Omental fat pad (tissue), 4 donors: ENCODE measurements around the gene KLF4. TPM values are rescaled to one million over a fixed set of nuclear protein-coding genes. Genes with fewer than 3 reads are reported as not detected.
A peak's percentile ranks its signal among the peaks of the same experiment; 100 is the strongest.
"Not testable (repeated sequence)": the region's sequence is repeated elsewhere in the genome, so short reads cannot be mapped to it uniquely, and the experiment has no call there.

ENCODE experiments used
- ATAC-seq: fragments of 150-250 bp; one replicate; pipeline ENCODE4 v1.9.1; 2016; ENCODE audit warnings: mild to moderate bottlenecking, moderate library complexity; ENCODE audit not compliant: low FRiP score
- DNase-seq: peaks from one replicate; pipeline ENCODE4 v3.0.0-alpha.2; 2019; ENCODE audit warnings: low spot score
- total RNA-seq, 4 donors: library from RNA; depleted of rRNA; stranded (reverse); fragments of >200 nt; gene quantifications; one replicate each; pipeline ENCODE4 v1.1.0, GENCODE V29; 2016
- TF ChIP-seq, protein P1 (sequence below), 3 donors: fragments of 450-650 bp; IDR thresholded peaks; one replicate each; pipeline ENCODE4 v1.5.1; 2016 to 2017; ENCODE audit warnings: antibody characterized with exemption in 3 of 3, mild to moderate bottlenecking in 3 of 3, moderate library complexity in 2 of 3

The KLF4 gene
- total RNA-seq, 4 donors from 2014 or later = 175 to 352 (median 244) TPM

DNA sequence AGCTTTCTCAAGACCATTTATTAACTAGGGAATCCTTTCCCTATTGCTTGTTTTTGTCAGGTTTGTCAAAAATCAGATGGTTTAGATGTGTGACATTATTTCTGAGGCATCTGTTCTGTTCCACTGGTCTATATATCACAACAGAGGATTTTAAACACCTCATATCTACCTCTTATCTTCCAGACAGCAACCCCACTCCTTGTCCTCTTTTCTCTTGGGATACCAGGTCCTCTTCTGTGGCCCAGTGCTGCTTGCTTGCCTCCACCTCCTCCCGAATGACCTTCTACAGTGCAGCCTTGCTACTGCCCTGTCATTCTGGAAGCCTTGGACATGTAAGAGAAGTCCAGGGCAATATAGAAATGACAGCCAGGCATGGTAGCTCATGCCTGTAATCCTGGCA is 30.6 kb upstream of the KLF4 start:
- ATAC-seq (no peak), DNase-seq (no peak)
- TF ChIP-seq, protein P1, sequence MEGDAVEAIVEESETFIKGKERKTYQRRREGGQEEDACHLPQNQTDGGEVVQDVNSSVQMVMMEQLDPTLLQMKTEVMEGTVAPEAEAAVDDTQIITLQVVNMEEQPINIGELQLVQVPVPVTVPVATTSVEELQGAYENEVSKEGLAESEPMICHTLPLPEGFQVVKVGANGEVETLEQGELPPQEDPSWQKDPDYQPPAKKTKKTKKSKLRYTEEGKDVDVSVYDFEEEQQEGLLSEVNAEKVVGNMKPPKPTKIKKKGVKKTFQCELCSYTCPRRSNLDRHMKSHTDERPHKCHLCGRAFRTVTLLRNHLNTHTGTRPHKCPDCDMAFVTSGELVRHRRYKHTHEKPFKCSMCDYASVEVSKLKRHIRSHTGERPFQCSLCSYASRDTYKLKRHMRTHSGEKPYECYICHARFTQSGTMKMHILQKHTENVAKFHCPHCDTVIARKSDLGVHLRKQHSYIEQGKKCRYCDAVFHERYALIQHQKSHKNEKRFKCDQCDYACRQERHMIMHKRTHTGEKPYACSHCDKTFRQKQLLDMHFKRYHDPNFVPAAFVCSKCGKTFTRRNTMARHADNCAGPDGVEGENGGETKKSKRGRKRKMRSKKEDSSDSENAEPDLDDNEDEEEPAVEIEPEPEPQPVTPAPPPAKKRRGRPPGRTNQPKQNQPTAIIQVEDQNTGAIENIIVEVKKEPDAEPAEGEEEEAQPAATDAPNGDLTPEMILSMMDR (IDR thresholded peaks at IDR 0.05) = no peak

DNA sequence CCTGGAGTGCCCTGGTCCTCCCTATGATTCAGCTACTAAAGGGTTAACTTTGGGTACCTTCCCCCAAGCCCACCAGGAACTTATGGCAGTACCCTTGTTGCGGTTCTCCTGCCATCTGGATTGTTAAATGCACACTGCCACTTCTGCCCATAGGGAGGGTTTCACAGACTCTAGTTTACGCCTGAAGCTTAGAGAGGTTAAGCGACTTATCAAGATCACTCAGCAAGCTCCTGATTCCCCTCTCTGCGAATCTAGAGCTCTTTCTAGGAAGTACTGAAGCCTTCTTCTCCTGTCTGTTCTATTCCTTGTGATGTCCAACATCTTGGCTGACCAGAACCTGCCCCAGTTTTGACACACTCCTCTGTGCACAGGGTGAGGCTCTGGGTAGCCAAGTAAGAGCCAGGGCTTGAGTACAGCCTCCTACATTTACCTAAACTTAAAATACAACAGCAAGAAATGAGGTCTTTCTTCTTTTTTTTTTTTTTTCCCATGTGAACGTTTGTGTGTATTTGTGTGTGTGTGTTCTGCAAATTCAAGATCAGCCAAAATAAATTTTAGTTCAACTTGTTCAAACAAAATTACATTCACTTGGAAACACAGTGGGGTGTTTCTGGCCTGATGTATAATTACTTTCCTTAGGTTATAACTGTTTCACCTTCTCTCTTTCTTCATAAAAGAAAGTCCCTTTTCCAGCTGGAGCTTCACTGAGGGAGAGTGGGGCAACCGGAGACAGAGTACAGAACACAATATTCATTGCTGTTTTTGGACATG is 28.7 kb upstream of the KLF4 start:
- TF ChIP-seq, protein P1 (IDR thresholded peaks at IDR 0.05) = no peak
- DNase-seq = no peak

DNA sequence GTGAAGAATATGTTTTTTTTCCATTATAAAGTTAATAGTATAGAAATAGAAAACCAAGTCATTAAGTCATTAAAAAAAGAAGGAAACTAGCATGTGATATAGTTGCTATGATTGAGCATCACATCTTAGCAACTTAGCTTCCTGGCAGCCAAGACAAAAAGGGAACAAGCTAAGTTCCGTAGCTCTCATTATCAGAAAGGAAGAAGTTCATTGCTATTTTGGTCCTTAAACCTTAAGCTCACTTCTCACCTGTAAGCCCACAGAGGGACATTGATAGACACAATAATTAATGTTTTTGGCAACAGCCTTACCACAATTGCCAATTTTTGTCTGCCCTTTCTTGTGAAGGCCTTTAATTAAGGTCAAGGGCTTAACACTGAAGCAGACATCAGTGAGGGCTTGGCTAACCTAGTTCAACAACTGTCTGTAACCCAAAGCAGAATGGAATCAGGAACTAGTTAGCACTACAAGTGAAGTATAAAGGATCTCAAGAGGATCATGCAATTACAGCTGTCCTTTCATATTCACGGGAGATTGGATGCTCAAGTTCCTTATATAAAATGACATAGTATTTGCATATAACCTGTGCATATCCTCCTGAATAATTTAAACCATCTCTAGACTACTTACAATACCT is 24.0 kb upstream of the KLF4 start:
- DNase-seq (no peak), ATAC-seq (no peak)
- TF ChIP-seq, protein P1 (IDR thresholded peaks at IDR 0.05) = no peak

More for the DNA sequence above, 28.7 kb upstream of the KLF4 start:
- no peak for ATAC-seq

DNA sequence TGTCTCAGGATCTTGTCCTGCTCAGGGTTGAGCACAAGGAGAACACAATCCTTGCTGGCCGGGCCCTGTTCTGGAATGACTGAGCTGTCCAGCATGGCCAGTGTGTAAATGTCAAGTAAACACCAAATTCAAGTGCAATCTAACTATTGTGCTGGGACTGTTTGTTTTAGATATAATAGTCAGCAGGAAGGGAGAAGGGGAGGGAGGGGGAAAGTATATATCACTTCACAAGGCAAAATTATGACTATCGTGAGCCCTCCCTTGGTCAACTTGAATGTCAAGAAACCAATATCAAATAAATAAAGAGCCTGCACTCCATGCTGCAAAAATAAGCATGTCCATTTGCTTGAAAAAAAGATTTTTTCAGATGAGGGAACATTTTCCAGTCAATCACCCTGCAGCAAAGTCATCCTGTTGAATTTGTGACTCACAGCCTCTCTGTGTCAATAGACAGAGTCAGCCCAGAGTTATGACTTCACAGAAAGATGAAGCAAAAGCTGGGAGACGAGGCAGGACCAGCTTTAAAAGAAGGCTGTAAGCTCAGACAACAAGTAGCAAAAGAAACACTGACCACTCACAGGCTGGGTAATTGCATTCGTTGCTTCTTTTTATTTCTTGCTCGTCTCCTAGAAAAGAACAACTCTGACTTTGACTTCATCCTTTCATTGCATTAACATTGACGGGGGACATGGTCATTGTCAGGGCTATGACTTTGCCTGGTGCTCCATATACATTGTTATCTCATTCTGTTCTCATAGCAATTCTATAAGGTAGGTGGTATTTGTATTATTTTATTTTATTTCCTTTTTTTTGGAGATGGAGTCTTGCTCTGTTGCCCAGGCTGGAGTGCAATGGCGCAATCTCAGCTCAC is 15.3 kb upstream of the KLF4 start:
- DNase-seq (no peak), ATAC-seq (peak; percentile 51)
- TF ChIP-seq, protein P1 (IDR thresholded peaks at IDR 0.05) = no peak

DNA sequence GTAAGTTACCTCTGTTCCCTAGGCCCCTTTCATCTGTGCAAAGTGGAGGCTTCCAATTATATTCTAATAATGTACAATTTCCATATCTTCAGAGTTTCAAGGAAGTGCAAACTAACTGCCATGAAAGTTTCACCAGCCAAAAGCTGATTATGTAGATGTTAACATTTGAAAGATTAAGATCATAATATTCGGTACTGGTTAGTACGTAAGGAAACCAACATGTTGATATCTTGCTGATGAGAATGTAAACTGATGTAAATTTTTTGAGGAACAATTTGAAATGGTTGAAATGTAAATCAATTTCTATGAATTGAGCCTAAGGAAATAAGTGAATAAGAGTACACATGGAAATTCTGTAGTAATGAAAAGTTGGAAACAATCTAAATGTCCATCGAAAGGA is 12.9 kb upstream of the KLF4 start:
- no peak for DNase-seq
- TF ChIP-seq, protein P1 (IDR thresholded peaks at IDR 0.05) = no peak
- ATAC-seq = no peak

DNA sequence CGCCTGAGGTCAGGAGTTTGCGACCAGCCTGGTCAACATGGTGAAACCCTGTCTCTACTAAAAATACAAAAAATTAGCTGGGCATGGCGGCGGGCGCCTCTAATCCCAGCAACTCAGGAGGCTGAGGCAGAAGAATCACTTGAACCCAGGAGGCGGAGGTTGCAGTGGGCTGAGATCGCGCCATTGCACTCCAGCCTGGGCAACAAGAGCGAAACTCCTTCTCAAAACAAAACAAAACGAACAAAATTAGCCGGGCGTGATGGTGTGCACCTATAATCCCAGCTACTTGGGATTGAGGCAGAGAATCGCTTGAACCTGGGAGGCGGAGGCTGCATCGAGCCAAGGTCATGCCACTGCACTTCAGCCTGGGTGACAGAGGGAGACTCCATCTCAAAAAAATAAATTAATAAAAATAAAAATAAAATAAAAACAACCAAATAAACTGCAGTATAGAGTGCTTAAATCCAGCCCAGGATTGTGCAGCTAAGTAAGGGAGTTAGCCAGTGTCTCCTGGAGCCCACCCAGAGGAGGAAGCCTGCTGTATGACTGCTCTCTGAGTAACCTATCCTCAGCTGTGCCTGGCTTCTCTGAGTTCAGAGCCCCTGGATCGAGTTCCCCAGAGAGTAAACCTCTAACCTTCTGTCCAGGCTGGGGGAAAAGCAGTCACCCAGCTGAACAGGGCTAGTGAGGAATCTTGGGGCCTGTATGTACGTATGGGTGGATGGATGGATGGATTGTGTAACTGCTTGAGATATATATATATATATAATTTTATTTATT is 11.0 kb upstream of the KLF4 start:
- not testable (repeated sequence) for ATAC-seq, DNase-seq
